NCI-H748 (cell line): Measurements from ENCODE around the gene CLEC9A.

Experiments
- DNase-seq: peaks from one replicate; lab custom pipeline; 2025; ENCODE audit not compliant: unreplicated experiment; lab: John Stamatoyannopoulos, UW

Gene CLEC9A

GRCh38 chr12:10102322-10102721 is 71.8 kb downstream of the CLEC9A start:
- DNase-seq: no peak

GRCh38 chr12:10110256-10110844 is 79.9 kb downstream of the CLEC9A start:
- no peak for DNase-seq

DNA sequence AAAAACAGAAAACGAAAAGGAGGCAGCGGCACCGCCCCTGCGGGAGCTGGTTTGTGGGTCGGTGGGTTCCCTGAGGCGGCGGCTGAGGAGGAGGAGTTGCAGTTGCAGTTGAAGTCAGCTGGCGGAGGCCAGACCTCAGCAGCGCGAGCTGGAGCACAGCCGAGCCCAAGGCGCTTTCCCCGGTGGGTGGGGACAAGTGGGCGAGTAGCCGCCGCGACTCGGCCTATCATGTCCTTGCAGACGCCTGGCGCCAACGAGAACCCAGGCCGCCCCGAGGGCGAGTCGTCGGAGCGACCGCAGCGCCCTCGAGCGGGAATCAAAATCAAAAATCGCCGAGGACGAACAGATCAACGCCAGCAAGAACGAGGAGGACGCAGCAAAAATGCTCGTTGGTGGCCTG is 81.0 kb downstream of the CLEC9A start:
- no peak for DNase-seq

DNA sequence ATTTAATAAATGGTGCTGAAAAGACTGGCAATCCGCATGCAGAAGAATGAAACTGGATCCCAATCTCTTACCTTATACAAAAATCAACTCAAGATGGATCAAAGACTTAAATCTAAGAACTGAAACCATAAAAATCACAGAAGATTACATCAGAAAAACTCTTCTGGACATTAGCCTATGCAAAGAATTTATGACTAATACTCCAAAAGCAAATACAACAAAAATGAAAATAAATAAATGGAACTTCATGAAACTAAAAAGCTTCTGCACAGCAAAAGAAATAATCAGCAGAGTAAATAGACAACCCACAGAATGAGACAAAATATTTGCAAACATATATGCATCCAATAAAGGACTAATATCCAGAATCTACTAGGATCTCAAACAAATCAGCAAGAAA is 82.6 kb downstream of the CLEC9A start:
- DNase-seq: no peak

- DNase-seq: no peak
These were observed 83.4 kb downstream of the CLEC9A start for GRCh38 chr12:10113920-10114319.

- no peak for DNase-seq
These were observed 84.8 kb downstream of the CLEC9A start for GRCh38 chr12:10115311-10115710.
